ENCODE measurements around the gene NCL.
A peak's percentile ranks its signal among the peaks of the same experiment; 100 is the strongest.

Gene NCL, protein sequence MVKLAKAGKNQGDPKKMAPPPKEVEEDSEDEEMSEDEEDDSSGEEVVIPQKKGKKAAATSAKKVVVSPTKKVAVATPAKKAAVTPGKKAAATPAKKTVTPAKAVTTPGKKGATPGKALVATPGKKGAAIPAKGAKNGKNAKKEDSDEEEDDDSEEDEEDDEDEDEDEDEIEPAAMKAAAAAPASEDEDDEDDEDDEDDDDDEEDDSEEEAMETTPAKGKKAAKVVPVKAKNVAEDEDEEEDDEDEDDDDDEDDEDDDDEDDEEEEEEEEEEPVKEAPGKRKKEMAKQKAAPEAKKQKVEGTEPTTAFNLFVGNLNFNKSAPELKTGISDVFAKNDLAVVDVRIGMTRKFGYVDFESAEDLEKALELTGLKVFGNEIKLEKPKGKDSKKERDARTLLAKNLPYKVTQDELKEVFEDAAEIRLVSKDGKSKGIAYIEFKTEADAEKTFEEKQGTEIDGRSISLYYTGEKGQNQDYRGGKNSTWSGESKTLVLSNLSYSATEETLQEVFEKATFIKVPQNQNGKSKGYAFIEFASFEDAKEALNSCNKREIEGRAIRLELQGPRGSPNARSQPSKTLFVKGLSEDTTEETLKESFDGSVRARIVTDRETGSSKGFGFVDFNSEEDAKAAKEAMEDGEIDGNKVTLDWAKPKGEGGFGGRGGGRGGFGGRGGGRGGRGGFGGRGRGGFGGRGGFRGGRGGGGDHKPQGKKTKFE

DNA sequence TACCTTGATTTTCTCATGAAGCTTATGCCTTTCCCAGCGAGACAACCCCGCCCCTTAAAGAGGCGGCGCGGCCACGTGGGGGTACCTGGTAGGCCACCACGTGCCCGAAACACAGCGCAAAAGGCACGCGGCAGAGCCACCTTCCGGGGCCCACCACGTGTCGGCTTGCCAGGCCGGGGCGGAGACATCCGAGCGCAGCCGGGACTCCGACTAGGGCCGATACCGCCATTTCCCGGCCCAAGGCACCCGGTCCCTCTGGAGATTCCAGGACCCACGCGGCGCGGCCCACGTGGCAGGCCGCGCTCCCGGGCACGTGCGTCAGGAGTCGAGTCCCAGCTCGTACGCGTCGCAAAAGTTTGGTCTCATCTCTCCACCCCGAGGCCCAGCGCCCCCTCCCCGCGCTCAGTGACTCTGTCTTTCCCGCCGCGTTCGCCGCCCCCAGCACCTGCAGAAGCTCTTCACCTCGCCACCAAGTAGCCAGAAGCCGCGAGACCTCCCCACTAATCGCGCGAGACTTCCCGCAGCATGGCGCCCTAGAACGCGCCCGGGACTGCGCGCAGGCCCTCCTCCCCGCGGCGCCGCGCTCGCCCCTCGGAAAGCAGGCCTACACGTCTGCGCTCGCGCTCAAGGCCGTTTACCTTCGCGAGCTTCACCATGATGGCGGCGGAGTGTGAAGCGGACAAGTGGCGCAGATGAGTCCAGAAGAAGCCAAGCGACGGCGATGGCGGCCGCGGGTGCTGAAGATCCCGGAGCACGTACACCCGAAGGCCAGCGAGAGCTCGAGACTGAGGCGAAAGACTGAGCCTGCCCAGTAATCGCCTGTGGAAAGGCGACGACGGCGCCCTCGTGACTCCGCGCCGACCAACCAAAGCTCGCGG is at the start of gene NCL:
NCL (minus strand) TSS at position 787 of the 878 bp plus-strand sequence; CDS start at position 656, 131 bp downstream.
- TF ChIP-seq ZFX (IDR thresholded peaks at IDR 0.05; ENCODE audit: borderline replicate concordance): no peak
- TF ChIP-seq, protein P1, sequence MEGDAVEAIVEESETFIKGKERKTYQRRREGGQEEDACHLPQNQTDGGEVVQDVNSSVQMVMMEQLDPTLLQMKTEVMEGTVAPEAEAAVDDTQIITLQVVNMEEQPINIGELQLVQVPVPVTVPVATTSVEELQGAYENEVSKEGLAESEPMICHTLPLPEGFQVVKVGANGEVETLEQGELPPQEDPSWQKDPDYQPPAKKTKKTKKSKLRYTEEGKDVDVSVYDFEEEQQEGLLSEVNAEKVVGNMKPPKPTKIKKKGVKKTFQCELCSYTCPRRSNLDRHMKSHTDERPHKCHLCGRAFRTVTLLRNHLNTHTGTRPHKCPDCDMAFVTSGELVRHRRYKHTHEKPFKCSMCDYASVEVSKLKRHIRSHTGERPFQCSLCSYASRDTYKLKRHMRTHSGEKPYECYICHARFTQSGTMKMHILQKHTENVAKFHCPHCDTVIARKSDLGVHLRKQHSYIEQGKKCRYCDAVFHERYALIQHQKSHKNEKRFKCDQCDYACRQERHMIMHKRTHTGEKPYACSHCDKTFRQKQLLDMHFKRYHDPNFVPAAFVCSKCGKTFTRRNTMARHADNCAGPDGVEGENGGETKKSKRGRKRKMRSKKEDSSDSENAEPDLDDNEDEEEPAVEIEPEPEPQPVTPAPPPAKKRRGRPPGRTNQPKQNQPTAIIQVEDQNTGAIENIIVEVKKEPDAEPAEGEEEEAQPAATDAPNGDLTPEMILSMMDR (IDR thresholded peaks at IDR 0.05): no peak
- peak within 1 kb of the TSS; percentile 96 for H3K27ac ChIP-seq

DNA sequence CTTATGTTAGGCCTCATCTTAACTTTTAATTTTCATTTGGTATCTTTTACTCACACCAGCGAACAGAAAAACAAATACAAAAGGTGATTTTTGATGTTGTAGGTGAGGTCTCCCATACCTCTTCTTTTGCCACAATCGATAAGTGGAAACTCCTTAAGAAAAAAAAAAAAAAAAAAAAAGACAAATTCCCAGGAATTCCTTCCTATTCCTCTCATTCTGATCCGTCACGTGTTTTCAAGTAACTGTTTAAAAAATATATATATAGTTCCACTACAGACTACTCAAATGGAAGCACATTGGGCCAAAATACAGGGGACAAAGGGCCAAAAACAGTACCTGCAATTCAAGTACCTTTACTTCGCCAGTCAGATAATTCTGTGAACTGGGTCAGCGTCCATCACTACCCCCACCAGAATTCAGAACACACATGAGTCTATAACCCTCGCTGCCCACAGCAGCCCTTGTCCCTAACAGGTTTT is 49.5 kb upstream of the NCL start:
- H3K27ac ChIP-seq: peak overlapping the region; percentile 65
- TF ChIP-seq, protein P1 (IDR thresholded peaks at IDR 0.05): no peak
- no peak for TF ChIP-seq ZFX (IDR thresholded peaks at IDR 0.05; ENCODE audit: borderline replicate concordance)

DNA sequence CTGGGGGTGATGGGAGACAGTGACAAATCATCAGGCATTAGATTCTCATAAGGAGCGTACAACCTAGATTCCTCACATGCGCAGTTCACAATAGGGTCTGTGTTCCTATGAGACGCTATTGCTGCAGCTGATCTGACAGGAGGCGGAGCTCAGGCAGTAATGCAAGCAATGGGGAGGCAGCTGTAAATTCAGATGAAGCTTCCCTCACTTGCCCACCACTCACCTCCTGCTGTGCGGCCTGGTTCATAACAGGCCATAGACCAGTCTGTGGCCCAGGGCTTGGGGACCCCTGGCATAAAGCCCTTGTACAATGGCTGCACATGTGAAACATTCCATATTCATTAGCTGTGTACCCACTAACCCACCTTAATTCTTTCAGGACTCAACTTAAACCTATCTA is 47.9 kb upstream of the NCL start:
- H3K27ac ChIP-seq: no peak overlapping the region
- TF ChIP-seq ZFX (IDR thresholded peaks at IDR 0.05; ENCODE audit: borderline replicate concordance): no peak
- TF ChIP-seq, protein P1 (IDR thresholded peaks at IDR 0.05): no peak

DNA sequence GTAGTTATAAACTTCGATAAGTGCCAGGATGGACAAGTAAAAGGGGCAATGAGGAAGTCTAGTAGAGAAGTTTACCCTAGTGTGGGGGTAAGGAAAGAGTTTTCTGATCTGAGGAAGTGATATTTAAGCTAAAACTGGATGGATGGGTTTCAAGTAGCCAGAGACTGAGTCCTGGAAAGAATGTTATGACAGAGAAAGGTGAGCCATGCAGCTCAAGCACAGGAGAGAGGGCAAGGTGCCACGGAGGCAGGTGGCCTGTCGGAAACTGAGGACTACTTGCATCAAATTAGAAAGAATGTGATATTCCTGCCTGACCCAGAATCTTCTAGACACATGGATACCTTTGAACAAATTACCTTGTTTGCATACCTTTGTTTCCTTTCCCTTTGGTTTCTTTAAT is 39.5 kb upstream of the NCL start:
- H3K27ac ChIP-seq: no peak overlapping the region
- TF ChIP-seq ZFX (IDR thresholded peaks at IDR 0.05; ENCODE audit: borderline replicate concordance): no peak
- TF ChIP-seq, protein P1 (IDR thresholded peaks at IDR 0.05): no peak

DNA sequence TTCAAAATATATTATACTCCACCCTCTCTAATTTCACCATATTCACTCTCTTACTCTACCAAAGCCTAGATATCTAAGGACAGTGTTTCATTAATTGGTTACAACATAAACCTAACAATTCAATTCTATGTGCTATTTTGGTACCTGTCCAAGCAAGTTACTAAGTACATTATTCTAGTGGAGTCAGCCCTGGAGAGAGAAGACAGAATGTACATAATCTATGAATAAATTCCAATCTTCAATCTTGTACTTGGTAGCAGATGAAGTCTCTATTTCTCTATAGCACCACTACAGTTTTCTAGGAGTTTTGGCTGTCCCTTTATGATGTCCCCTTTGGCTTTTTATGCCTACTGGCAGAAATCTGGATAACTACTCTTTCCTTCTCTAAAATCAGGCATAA is 38.3 kb upstream of the NCL start:
- no peak overlapping the region for H3K27ac ChIP-seq
- no peak for TF ChIP-seq ZFX (IDR thresholded peaks at IDR 0.05; ENCODE audit: borderline replicate concordance)
- TF ChIP-seq, protein P1 (IDR thresholded peaks at IDR 0.05): no peak

DNA sequence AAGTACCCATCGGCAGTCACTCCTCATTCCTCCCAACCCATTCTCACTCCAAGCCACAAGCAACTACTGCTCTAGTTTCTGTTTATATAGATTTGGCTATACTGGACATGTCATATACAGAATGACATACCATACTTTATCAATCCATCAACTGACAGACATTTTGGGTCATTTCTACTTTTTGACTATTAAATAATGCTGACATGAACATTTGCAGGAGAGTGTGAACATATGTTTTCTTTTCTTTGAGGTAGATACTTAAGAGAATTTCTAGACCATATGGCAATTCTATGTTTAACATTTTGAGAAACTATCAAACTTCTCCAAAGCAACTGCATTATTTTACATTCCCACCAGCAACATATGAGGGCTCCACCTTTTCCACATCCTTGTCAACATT is 33.4 kb upstream of the NCL start:
- no peak overlapping the region for H3K27ac ChIP-seq
- TF ChIP-seq, protein P1 (IDR thresholded peaks at IDR 0.05): no peak
- TF ChIP-seq ZFX (IDR thresholded peaks at IDR 0.05; ENCODE audit: borderline replicate concordance): no peak
